WTC11 (cell line): ENCODE data around the gene KCNIP4.

Experiments used
- NR1H2 ChIP-seq: sonication (generic); formaldehyde crosslinking; IDR thresholded peaks from 2 replicates; pipeline ENCODE4 v1.9.0; 2021; ENCODE audit warnings: mild to moderate bottlenecking, moderate library complexity, missing genetic modification reagents
- SMAD4 ChIP-seq: sonication (generic); formaldehyde crosslinking; IDR thresholded peaks from 2 replicates; pipeline ENCODE4 v1.8.0; 2022; ENCODE audit warnings: mild to moderate bottlenecking, missing genetic modification reagents
- TF ChIP-seq, protein P1 (sequence below): fragments of 200-600 bp; IDR thresholded peaks from 2 replicates; pipeline ENCODE4 v1.8.0; 2022; ENCODE audit warnings: antibody characterized with exemption
- TF ChIP-seq, protein P2 (sequence below): sonication (generic); formaldehyde crosslinking; IDR thresholded peaks from 2 replicates; pipeline ENCODE4 v1.8.1; 2023; ENCODE audit warnings: mild to moderate bottlenecking, moderate library complexity, missing genetic modification reagents
- TF ChIP-seq, protein P3 (sequence below): sonication (generic); formaldehyde crosslinking; IDR thresholded peaks from 2 replicates; pipeline ENCODE4 v1.8.1; 2023; ENCODE audit warnings: mild to moderate bottlenecking, missing genetic modification reagents

DNA sequence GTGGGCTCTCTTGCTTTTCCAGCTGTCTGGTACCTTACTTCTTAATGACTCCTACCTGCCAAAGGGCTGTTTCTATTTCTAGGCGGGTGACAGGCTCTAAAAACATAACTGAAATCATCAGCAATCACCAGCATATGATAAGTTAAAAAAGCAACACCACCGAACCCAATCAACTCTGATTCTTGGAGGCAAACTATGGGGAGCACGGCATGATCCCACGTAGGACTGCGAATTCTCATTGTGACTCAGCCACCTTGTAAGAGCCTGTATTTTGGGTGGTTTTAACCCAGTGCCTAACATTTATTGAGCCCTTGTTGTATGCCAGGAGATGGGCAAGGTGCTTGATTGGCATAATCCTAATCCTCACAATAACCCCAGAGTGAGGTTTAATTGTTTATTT, 1091.5 kb downstream of the KCNIP4 start:
- TF ChIP-seq, protein P1, sequence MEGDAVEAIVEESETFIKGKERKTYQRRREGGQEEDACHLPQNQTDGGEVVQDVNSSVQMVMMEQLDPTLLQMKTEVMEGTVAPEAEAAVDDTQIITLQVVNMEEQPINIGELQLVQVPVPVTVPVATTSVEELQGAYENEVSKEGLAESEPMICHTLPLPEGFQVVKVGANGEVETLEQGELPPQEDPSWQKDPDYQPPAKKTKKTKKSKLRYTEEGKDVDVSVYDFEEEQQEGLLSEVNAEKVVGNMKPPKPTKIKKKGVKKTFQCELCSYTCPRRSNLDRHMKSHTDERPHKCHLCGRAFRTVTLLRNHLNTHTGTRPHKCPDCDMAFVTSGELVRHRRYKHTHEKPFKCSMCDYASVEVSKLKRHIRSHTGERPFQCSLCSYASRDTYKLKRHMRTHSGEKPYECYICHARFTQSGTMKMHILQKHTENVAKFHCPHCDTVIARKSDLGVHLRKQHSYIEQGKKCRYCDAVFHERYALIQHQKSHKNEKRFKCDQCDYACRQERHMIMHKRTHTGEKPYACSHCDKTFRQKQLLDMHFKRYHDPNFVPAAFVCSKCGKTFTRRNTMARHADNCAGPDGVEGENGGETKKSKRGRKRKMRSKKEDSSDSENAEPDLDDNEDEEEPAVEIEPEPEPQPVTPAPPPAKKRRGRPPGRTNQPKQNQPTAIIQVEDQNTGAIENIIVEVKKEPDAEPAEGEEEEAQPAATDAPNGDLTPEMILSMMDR = no peak
- TF ChIP-seq, protein P2, sequence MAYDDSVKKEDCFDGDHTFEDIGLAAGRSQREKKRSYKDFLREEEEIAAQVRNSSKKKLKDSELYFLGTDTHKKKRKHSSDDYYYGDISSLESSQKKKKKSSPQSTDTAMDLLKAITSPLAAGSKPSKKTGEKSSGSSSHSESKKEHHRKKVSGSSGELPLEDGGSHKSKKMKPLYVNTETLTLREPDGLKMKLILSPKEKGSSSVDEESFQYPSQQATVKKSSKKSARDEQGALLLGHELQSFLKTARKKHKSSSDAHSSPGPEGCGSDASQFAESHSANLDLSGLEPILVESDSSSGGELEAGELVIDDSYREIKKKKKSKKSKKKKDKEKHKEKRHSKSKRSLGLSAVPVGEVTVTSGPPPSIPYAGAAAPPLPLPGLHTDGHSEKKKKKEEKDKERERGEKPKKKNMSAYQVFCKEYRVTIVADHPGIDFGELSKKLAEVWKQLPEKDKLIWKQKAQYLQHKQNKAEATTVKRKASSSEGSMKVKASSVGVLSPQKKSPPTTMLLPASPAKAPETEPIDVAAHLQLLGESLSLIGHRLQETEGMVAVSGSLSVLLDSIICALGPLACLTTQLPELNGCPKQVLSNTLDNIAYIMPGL (CRISPR knock-in tag) = no peak
- TF ChIP-seq NR1H2 (CRISPR knock-in tag) (no peak), SMAD4 (CRISPR knock-in tag) (no peak)
- TF ChIP-seq, protein P3, sequence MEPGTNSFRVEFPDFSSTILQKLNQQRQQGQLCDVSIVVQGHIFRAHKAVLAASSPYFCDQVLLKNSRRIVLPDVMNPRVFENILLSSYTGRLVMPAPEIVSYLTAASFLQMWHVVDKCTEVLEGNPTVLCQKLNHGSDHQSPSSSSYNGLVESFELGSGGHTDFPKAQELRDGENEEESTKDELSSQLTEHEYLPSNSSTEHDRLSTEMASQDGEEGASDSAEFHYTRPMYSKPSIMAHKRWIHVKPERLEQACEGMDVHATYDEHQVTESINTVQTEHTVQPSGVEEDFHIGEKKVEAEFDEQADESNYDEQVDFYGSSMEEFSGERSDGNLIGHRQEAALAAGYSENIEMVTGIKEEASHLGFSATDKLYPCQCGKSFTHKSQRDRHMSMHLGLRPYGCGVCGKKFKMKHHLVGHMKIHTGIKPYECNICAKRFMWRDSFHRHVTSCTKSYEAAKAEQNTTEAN (CRISPR knock-in tag) = no peak
